ENCODE results near the gene EVC2.

The EVC2 gene

DNA sequence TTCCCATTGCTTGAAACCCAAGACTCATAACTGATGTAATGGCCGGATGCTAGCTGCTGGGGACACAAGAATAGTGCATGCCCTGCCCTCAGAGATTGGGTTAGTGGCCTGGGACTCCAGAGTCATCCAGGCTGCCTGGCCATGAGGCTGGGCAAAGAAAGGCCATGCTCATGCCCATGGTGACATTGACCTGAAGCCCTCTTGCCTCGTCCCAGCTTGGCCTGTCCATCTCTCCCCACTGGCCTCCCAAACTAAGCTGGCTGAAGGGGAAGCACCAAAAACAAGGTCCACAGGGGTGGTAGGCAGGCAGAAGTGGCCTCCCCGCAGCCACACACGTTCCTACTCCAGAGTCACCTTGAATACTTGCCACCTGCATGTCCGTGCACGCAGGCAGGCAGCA lies 141.8 kb downstream of the EVC2 start:
- TF ChIP-seq EZH2 (optimal IDR thresholded peaks at IDR 0.05; ENCODE audit: low read depth, low read length) = no peak
- TF ChIP-seq CTCF (IDR thresholded peaks at IDR 0.05; ENCODE audit: low read length) = no peak
- TF ChIP-seq EZH2phosphoT487 (IDR thresholded peaks at IDR 0.05; ENCODE audit: low read length) = no peak
- no peaks in the 10 kb centered on the region for H4K20me1 ChIP-seq (ENCODE audit: insufficient read depth, low read length)
- H3K27ac ChIP-seq (ENCODE audit: low read length) = no peak overlapping the region
- H3K4me2 ChIP-seq (ENCODE audit: low read depth, low read length) = no peak overlapping the region
- DNase-seq = no peak
- no peaks in the 10 kb centered on the region for H3K27me3 ChIP-seq (replicated peaks; ENCODE audit: insufficient read depth, low read length)
- no peaks in the 10 kb centered on the region for H3K36me3 ChIP-seq (replicated peaks; ENCODE audit: insufficient read depth, low read length)
- no peak overlapping the region for H2AFZ ChIP-seq (ENCODE audit: low read length)
- no peaks in the 10 kb centered on the region for H3K9me2 ChIP-seq (replicated peaks; ENCODE audit: insufficient read depth, low read length)
- H3K4me3 ChIP-seq (ENCODE audit: low read length) = no peak overlapping the region
- H3K9ac ChIP-seq (ENCODE audit: low read length) = no peak overlapping the region
- H3F3A ChIP-seq (ENCODE audit: insufficient read depth, low read length) = no peaks in the 10 kb centered on the region
- no peaks in the 10 kb centered on the region for H3K79me2 ChIP-seq (ENCODE audit: low read length)
- H3K9me3 ChIP-seq (replicated peaks; ENCODE audit: insufficient read depth, low read length) = no peaks in the 10 kb centered on the region
- H3K4me1 ChIP-seq (ENCODE audit: low read length) = no peaks in the 10 kb centered on the region

- TF ChIP-seq EZH2phosphoT487 (IDR thresholded peaks at IDR 0.05; ENCODE audit: low read length) = no peak
- TF ChIP-seq EZH2 (optimal IDR thresholded peaks at IDR 0.05; ENCODE audit: low read depth, low read length) = no peak
- no peak for TF ChIP-seq CTCF (IDR thresholded peaks at IDR 0.05; ENCODE audit: low read length)
- H3F3A ChIP-seq (ENCODE audit: insufficient read depth, low read length) = no peaks in the 10 kb centered on the region
- H3K79me2 ChIP-seq (ENCODE audit: low read length) = no peaks in the 10 kb centered on the region
- no peaks in the 10 kb centered on the region for H3K9me3 ChIP-seq (replicated peaks; ENCODE audit: insufficient read depth, low read length)
- H3K4me2 ChIP-seq (ENCODE audit: low read depth, low read length) = no peak overlapping the region
- H2AFZ ChIP-seq (ENCODE audit: low read length) = no peak overlapping the region
- H3K36me3 ChIP-seq (replicated peaks; ENCODE audit: insufficient read depth, low read length) = no peaks in the 10 kb centered on the region
- H3K4me3 ChIP-seq (ENCODE audit: low read length) = no peak overlapping the region
- H3K9me2 ChIP-seq (replicated peaks; ENCODE audit: insufficient read depth, low read length) = no peaks in the 10 kb centered on the region
- no peaks in the 10 kb centered on the region for H3K4me1 ChIP-seq (ENCODE audit: low read length)
- H3K9ac ChIP-seq (ENCODE audit: low read length) = no peak overlapping the region
- DNase-seq = no peak
- no peaks in the 10 kb centered on the region for H3K27me3 ChIP-seq (replicated peaks; ENCODE audit: insufficient read depth, low read length)
- no peak overlapping the region for H3K27ac ChIP-seq (ENCODE audit: low read length)
- H4K20me1 ChIP-seq (ENCODE audit: insufficient read depth, low read length) = no peaks in the 10 kb centered on the region
These were observed 144.5 kb downstream of the EVC2 start for GRCh38 chr4:5563856-5564255.

DNA sequence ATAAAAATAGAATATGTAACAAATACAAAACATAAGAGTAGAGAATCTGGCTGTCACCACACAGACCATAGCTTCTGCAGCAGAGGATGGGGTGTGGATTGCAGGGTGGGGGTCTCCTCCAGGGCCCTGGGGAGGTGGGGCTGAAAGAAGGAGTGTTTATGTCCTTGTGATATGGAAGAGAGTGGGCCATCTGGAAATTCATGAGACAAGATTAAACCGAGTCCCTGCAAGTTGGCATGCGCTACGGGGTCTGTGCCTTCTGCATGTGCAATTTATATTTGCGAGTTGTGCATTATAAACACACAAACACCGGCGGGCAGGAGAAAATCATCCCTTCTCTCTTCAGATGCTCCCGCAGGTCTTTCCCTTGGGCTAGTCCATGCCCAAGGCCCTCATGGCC lies 145.9 kb downstream of the EVC2 start:
- TF ChIP-seq CTCF (IDR thresholded peaks at IDR 0.05; ENCODE audit: low read length) (no peak), EZH2 (optimal IDR thresholded peaks at IDR 0.05; ENCODE audit: low read depth, low read length) (no peak), EZH2phosphoT487 (IDR thresholded peaks at IDR 0.05; ENCODE audit: low read length) (no peak)
- H3K27me3 ChIP-seq (replicated peaks; ENCODE audit: insufficient read depth, low read length) = no peaks in the 10 kb centered on the region
- DNase-seq = no peak

More for the DNA sequence above, 145.9 kb downstream of the EVC2 start:
- Histone ChIP-seq H3K4me2 (ENCODE audit: low read depth, low read length) (no peak overlapping the region), H3K36me3 (replicated peaks; ENCODE audit: insufficient read depth, low read length) (no peaks in the 10 kb centered on the region), H3K4me3 (ENCODE audit: low read length) (no peak overlapping the region), H3K4me1 (ENCODE audit: low read length) (no peaks in the 10 kb centered on the region), H3K79me2 (ENCODE audit: low read length) (no peaks in the 10 kb centered on the region), H3K9me2 (replicated peaks; ENCODE audit: insufficient read depth, low read length) (no peaks in the 10 kb centered on the region), H3K9me3 (replicated peaks; ENCODE audit: insufficient read depth, low read length) (no peaks in the 10 kb centered on the region), H4K20me1 (ENCODE audit: insufficient read depth, low read length) (no peaks in the 10 kb centered on the region), H3K9ac (ENCODE audit: low read length) (no peak overlapping the region), H2AFZ (ENCODE audit: low read length) (no peak overlapping the region), H3K27ac (ENCODE audit: low read length) (no peak overlapping the region), H3F3A (ENCODE audit: insufficient read depth, low read length) (no peaks in the 10 kb centered on the region)

Measured in MM.1S (cell line).